Stomach (tissue), 4 donors: ENCODE results near the gene PPP2R5C.

Experiments used
- CTCF ChIP-seq, 7 experiments: fragments of 450-650 bp in 4 of 7; fragments of 200-600 bp in 3 of 7; sonication (generic) in 3 of 7; IDR thresholded peaks; one replicate each; pipeline ENCODE4 v1.5.1; 2016 to 2019; ENCODE audit warnings: antibody characterized with exemption in 7 of 7, control low read depth in 2 of 7, mild to moderate bottlenecking in 1 of 7
- POLR2AphosphoS5 ChIP-seq, 3 donors: sonication (generic); formaldehyde crosslinking; IDR thresholded peaks; one replicate each; pipeline ENCODE4 v1.6.1; 2016; ENCODE audit warnings: antibody characterized with exemption in 3 of 3

GRCh38 chr14:101968186-101968585 lies 206.7 kb downstream of the PPP2R5C start:
- no peak for TF ChIP-seq POLR2AphosphoS5 (IDR thresholded peaks at IDR 0.05)
- TF ChIP-seq CTCF (IDR thresholded peaks at IDR 0.05), result no peak
